Pancreas (tissue), 10 donors: ENCODE data around the gene FHOD1. TPM values are rescaled to one million over a fixed set of nuclear protein-coding genes. Genes with fewer than 3 reads are reported as not detected.

Source experiments
- ATAC-seq, 4 donors: fragments of 200-7000 bp; cut with Tn5 transposase; one replicate each; pipeline versions ENCODE4 v1.8.0 to v1.9.1; 2020; ENCODE audit warnings: mild to moderate bottlenecking in 4 of 4, moderate library complexity in 4 of 4
- DNase-seq, 6 donors: peaks; one replicate each; pipeline ENCODE4 v3.0.0-alpha.2; 2020
- FAIRE-seq: peaks from 2 replicates; lab custom pipeline; 2012; peaks lifted over from hg19 to GRCh38; lab: Jason Lieb, UNC
- H3K27ac ChIP-seq, 4 donors: fragments of 200-600 bp; sonication (generic); 1 replicate in 3 of 4; 2 replicates in 1 of 4; pipeline versions ENCODE4 v1.5.0 to v1.8.0; 2020
- H3K27me3 ChIP-seq, 4 donors: fragments of 200-600 bp; one replicate each; pipeline ENCODE4 v1.8.0; 2021
- H3K36me3 ChIP-seq, 3 donors: fragments of 200-600 bp; sonication (generic) in 1 of 3; one replicate each; pipeline versions ENCODE4 v1.5.0 to v1.8.0; 2020 to 2021
- H3K4me1 ChIP-seq, 3 donors: fragments of 200-600 bp; one replicate each; pipeline ENCODE4 v1.8.0; 2021
- H3K4me3 ChIP-seq, 4 donors: fragments of 200-600 bp; sonication (generic) in 2 of 4; one replicate each; pipeline versions ENCODE4 v1.5.0 to v1.8.0; 2020 to 2021
- H3K9me3 ChIP-seq, 4 donors: fragments of 200-600 bp; one replicate each; pipeline ENCODE4 v1.8.0; 2021
- WGBS, 2 donors: extraction: QIAGEN DNeasy Blood & Tissue Kit; methylation state at CpG; one replicate each; pipeline ENCODE4 v1.1.7; 2013; 5-methylcytosine and 5-hydroxymethylcytosine counted together
- intact Hi-C, 3 donors: fragments of 100-400 bp; cut with DNase I; formaldehyde crosslinking; loops; one replicate each; pipeline versions ENCODE4 v1.11.1 to v1.14.2; 2022
- polyA plus RNA-seq, 2 donors: library from polyadenylated mRNA; stranded (reverse); fragments of 200-250 nt; gene quantifications; one replicate each; pipeline ENCODE4 v1.2.3, GENCODE V29; 2013
- total RNA-seq, 6 donors: library from RNA; stranded (reverse); fragmentation: NEBNext Ultra II Directional in 4 of 6; extraction: Animal tissue kit (Norgen Biotek cat#: 25700) in 4 of 6; gene quantifications; one replicate each; pipeline versions ENCODE4 v1.2.1 to v1.2.4, GENCODE V29; 2021 to 2023
- TF ChIP-seq, protein P1 (sequence below), 4 donors: fragments of 200-600 bp; sonication (generic) in 3 of 4; IDR thresholded peaks; one replicate each; pipeline versions ENCODE4 v1.5.0 to v1.8.0; 2021; ENCODE audit warnings: antibody characterized with exemption in 4 of 4
- donor health status: healthy with polysubstance abuse.
- donor health status: DM: no; HTN: no; CAD: no; lungs with moderate emphysema.
- donor health status: DM: no; HTN: no; CAD: no.
- donor health status: control.
- donor health status: control.
- donor health status: Bipolar disorder and iron deficiency.
- donor health status: DM: yes; HTN: yes; CAD: no.
- donor health status: DM: no; HTN: no; CAD: no.
- donor health status: DM: no; HTN: no; CAD: no.
- donor health status: DM: yes; HTN: yes; CAD: no.

The FHOD1 gene
- total and polyA plus RNA-seq, 8 donors: 7.8 to 41.2 (median 11.3) TPM

DNA sequence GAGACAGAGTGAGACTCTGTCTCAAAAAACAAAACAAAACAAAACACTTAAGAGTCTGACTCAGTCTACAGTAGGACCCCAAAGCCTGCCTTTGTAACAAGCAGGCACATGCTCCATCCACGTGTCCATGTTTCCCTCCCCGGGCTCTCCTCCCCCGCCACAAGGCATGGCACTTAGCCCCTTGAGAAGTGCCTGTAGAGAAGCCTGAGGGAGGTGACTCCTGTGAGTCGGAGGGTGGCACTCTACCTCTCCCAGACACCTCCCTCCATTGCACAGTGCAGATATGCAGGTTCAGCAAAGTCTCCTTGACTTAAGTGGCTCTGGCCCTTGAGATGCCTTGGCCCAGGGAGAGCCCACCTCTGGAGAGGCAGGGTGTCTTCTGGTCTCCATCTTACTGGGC lies 6.8 kb downstream of the FHOD1 start:
- H3K4me3 ChIP-seq: no peak overlapping the region
- H3K9me3 ChIP-seq: no peaks in the 10 kb centered on the region
- WGBS, 2 donors: 82 to 94% methylated on average over 4 of the region's 4 CpGs
- peaks cover 0 to 20% (median 6%) of the 10 kb centered on the region in 3 donors for H3K36me3 ChIP-seq
- intact Hi-C loops: no loop called here
- TF ChIP-seq, protein P1, sequence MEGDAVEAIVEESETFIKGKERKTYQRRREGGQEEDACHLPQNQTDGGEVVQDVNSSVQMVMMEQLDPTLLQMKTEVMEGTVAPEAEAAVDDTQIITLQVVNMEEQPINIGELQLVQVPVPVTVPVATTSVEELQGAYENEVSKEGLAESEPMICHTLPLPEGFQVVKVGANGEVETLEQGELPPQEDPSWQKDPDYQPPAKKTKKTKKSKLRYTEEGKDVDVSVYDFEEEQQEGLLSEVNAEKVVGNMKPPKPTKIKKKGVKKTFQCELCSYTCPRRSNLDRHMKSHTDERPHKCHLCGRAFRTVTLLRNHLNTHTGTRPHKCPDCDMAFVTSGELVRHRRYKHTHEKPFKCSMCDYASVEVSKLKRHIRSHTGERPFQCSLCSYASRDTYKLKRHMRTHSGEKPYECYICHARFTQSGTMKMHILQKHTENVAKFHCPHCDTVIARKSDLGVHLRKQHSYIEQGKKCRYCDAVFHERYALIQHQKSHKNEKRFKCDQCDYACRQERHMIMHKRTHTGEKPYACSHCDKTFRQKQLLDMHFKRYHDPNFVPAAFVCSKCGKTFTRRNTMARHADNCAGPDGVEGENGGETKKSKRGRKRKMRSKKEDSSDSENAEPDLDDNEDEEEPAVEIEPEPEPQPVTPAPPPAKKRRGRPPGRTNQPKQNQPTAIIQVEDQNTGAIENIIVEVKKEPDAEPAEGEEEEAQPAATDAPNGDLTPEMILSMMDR (IDR thresholded peaks at IDR 0.05): no peak
- FAIRE-seq (no peak), DNase-seq (peak in 1 of 6 donors; percentile 24), ATAC-seq (peak in 1 of 4 donors; percentile 2)
- H3K4me1 ChIP-seq: peaks cover 0 to 22% (median 3%) of the 10 kb centered on the region in 3 donors
- H3K27ac ChIP-seq: peak overlapping the region in 3 of 4 donors; percentile 8 to 72 (median 63)
- H3K27me3 ChIP-seq: no peaks in the 10 kb centered on the region

DNA sequence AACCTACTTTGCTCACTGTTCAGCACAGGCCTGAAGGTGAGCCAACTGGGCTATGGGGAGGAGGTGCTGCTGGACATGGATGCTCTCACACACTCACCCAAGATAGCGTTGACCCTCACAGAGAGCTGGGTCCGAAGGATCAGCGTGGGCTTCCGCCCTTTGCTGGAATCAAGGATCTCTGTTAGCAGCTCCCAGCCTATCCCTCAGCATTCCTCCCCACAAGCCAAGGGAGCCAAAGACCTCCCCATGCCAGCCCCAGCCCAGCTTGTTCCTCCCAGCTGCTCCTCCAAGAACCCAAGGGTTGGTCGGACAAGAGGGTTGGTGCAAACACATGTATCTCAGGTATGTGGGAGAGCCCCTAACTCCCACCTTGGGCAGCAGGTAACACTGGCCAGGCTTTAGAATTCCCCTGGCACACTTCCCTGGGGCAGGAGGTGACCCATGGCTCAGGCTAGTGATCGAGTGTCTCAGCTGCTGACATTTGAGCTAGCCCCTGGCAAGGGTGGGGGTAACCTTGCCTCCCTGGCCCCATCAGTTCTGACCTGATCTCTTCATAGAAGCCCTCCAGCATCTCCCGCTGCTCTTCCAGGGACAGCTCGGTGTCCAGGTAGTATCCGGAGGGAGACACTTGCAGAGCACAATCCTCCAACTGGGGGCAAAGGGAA lies 8.3 kb downstream of the FHOD1 start:
- no peak for ATAC-seq
- H3K36me3 ChIP-seq: peaks cover 0 to 20% (median 6%) of the 10 kb centered on the region in 3 donors
- no peak overlapping the region for H3K27ac ChIP-seq
- intact Hi-C loops: no loop called here
- no peak for FAIRE-seq
- no peaks in the 10 kb centered on the region for H3K9me3 ChIP-seq
- TF ChIP-seq, protein P1 (IDR thresholded peaks at IDR 0.05): no peak
- 90 to 92% methylated on average over 9 of the region's 9 CpGs for WGBS, 2 donors
- peaks cover 0 to 14% (median 3%) of the 10 kb centered on the region in 3 donors for H3K4me1 ChIP-seq
- peak in 1 of 6 donors; percentile 27 for DNase-seq
- no peak overlapping the region for H3K4me3 ChIP-seq
- H3K27me3 ChIP-seq: no peaks in the 10 kb centered on the region

DNA sequence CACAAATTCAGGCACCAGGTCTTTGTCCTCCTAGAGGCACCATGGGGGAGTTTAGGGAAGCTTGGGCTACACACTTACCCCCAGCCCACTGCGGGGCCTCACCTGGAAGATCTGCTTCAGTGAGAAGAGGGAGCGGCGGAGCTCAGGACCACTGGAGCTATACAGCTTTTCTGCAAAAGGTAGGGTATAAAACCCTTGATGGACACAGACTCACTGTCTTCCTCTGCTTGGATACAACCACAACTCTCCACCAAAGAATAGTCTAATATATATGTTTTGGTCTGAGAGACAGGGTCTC lies 9.1 kb downstream of the FHOD1 start:
- TF ChIP-seq, protein P1 (IDR thresholded peaks at IDR 0.05): no peak

DNA sequence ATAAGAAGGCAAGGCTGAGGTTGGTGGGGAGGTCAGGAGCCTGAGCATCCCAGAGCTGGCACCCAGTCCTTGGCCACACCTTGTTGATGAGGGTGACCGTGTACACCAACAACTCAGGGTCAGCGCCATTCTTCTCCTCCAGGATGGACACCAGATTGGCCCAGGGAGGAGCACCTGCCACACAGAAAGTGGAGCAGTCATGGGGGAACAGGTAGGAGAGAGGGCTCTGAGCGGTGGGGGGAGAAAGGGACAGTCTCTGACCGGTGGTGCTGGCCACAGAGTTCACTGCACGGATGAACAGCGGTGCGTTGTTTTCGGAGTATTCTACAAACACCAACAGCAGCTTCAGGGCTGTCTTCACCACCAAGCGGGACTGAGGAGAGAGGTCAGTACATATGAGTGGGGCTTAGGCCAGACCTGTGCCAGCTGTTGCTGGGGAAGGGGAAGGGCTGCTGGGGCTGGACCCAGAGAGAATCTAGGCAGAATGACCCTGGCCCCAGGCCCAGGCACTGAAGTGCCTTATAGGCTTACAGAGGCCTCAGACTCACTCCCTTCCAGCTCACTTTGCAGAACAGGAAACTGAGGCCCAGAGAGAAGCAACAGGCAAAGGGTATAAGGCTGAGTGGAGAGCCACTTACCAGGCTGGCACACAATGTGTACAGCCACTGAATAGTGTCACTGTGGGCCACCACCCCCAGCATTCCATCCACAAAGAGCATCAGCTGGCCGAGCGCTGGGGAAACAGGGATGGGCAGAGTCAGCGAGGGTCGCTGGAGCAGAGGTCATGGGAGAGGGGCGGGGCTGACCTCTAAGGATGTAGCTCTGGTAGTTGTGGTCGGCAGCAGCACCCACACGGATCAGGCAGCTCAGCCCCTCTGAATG lies 9.6 kb downstream of the FHOD1 start:
- no peak overlapping the region for H3K4me3 ChIP-seq
- H3K27ac ChIP-seq: no peak overlapping the region
- WGBS, 2 donors: 84 to 85% methylated on average over 16 of the region's 16 CpGs
- DNase-seq: peak in 2 of 6 donors; percentile 13 to 43
- no peak for ATAC-seq
- H3K36me3 ChIP-seq: peaks cover 0 to 20% (median 6%) of the 10 kb centered on the region in 3 donors
- peaks cover 0 to 12% (median 3%) of the 10 kb centered on the region in 3 donors for H3K4me1 ChIP-seq
- no peaks in the 10 kb centered on the region for H3K27me3 ChIP-seq
- TF ChIP-seq, protein P1 (IDR thresholded peaks at IDR 0.05): no peak
- FAIRE-seq: no peak
- H3K9me3 ChIP-seq: no peaks in the 10 kb centered on the region
- intact Hi-C loops: no loop called here

More for the DNA sequence above, 9.1 kb downstream of the FHOD1 start:
- H3K27me3 ChIP-seq: no peaks in the 10 kb centered on the region
- H3K36me3 ChIP-seq: peaks cover 0 to 20% (median 6%) of the 10 kb centered on the region in 3 donors
- ATAC-seq (no peak), DNase-seq (no peak), FAIRE-seq (no peak)
- H3K4me1 ChIP-seq: peaks cover 0 to 12% (median 3%) of the 10 kb centered on the region in 3 donors
- intact Hi-C loops: no loop called here
- H3K27ac ChIP-seq: no peak overlapping the region
- 96 to 99% methylated on average over 3 of the region's 3 CpGs for WGBS, 2 donors
- H3K9me3 ChIP-seq: no peaks in the 10 kb centered on the region
- no peak overlapping the region for H3K4me3 ChIP-seq
